ENCODE measurements around the gene TMEM31. TPM values are rescaled to one million over a fixed set of nuclear protein-coding genes. Genes with fewer than 3 reads are reported as not detected.

The TMEM31 gene
- total and polyA plus RNA-seq, 2 of the 8 experiments (the other 6 are each of a cell fraction or from before 2014, with no cell fraction given), result 0.65 TPM; not detected in 1

DNA sequence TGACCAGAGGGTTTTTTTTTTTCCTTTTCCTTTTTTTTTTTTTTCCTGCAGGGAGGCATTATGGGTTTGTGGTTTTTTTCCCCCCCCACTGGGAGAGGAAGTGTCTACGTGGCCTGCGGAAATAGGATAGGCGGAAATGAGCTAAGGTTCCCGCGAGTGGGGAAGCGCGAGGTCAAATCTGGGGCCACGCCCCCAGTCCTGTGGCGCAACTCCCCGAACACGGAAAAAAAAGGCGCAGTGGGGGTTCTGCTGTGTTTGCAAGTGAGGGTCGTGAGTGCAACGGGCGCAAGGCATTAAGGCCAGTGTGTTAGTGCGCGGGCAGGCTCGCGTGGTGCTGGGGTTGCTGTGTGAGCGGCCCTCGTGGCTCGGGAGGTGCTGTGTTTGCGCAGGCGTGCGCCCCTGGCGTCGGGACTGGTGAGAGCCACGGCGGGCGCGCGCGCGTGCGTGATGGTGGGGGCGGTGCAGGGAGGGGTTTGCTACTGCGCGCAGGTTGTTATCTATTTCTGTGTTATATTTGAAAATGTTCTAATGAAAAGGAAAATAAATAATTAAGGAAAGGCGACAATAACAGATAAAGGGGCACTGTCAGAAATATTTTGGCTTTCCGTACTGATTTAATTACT lies 23.5 kb upstream of the TMEM31 start (continued):
- TF ChIP-seq TAF7 (optimal IDR thresholded peaks at IDR 0.05; ENCODE audit: borderline replicate concordance, low read depth, low read length) (peak; percentile 61), TAF1 (IDR thresholded peaks at IDR 0.05; ENCODE audit: low read depth, low read length) (peak; percentile 5), POLR2A (IDR thresholded peaks at IDR 0.05; ENCODE audit: control extremely low read depth in 1 of 2, low read depth in 2 of 2, low read length in 2 of 2) (peak in 1 of 2 experiments; percentile 58; a peak in 1 of 3 replicates), NRF1 (IDR thresholded peaks at IDR 0.05; ENCODE audit: low read depth, low read length) (no peak), HDAC2 (IDR thresholded peaks at IDR 0.05; ENCODE audit: borderline replicate concordance in 1 of 2, low read depth in 2 of 2, low read length in 2 of 2) (peak in 1 of 2 experiments; percentile 82; a peak in 2 of 4 replicates), BACH1 (IDR thresholded peaks at IDR 0.05; ENCODE audit: low read length) (peak; percentile 70), SP2 (IDR thresholded peaks at IDR 0.05; ENCODE audit: low read length) (no peak), EZH2 (IDR thresholded peaks at IDR 0.05; ENCODE audit: low read depth, low read length, severe bottlenecking) (no peak)
- TF ChIP-seq, protein P1, sequence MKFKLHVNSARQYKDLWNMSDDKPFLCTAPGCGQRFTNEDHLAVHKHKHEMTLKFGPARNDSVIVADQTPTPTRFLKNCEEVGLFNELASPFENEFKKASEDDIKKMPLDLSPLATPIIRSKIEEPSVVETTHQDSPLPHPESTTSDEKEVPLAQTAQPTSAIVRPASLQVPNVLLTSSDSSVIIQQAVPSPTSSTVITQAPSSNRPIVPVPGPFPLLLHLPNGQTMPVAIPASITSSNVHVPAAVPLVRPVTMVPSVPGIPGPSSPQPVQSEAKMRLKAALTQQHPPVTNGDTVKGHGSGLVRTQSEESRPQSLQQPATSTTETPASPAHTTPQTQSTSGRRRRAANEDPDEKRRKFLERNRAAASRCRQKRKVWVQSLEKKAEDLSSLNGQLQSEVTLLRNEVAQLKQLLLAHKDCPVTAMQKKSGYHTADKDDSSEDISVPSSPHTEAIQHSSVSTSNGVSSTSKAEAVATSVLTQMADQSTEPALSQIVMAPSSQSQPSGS (IDR thresholded peaks at IDR 0.05; ENCODE audit: low read length), result peak; percentile 11; the same call in 1 of the 2 replicates
